Nephron (organoid): ENCODE results near the gene CEP128.
A peak's percentile ranks its signal among the peaks of the same experiment; 100 is the strongest.

Experiments
- H3K27ac Mint-ChIP-seq, 3 experiments: 2 replicates each; pipeline ENCODE4 v1.8.0; 2020; ENCODE audit warnings: mixed read lengths in 3 of 3, mild to moderate bottlenecking in 2 of 3, moderate library complexity in 1 of 3
- H3K27me3 Mint-ChIP-seq: 2 replicates; pipeline ENCODE4 v1.8.0; 2021; ENCODE audit warnings: low read depth, mild to moderate bottlenecking, moderate library complexity, mixed read lengths
- H3K36me3 Mint-ChIP-seq: 2 replicates; pipeline ENCODE4 v1.8.0; 2020; ENCODE audit warnings: low read depth, mixed read lengths
- H3K4me1 Mint-ChIP-seq: 2 replicates; pipeline ENCODE4 v1.8.0; 2020; ENCODE audit warnings: mixed read lengths
- H3K4me3 Mint-ChIP-seq, 3 experiments: 2 replicates each; pipeline ENCODE4 v1.8.0; 2020; ENCODE audit warnings: mild to moderate bottlenecking in 3 of 3, mixed read lengths in 3 of 3, moderate library complexity in 2 of 3
- H3K9me3 Mint-ChIP-seq: 2 replicates; pipeline ENCODE4 v1.8.0; 2020; ENCODE audit warnings: mixed read lengths
- CTCF ChIP-seq, 3 experiments: fragments of 200-600 bp; sonication (generic); IDR thresholded peaks; one replicate each; pipeline ENCODE4 v1.5.0; 2021; ENCODE audit warnings: antibody characterized with exemption in 3 of 3; ENCODE audit not compliant: unreplicated experiment in 3 of 3

CEP128 gene

GRCh38 chr14:80948291-80948690 lies 6.8 kb upstream of the CEP128 start:
- Mint-ChIP-seq H3K4me1 (no peaks in the 10 kb centered on the region), H3K4me3 (no peak overlapping the region), H3K36me3 (no peaks in the 10 kb centered on the region), H3K27ac (no peak overlapping the region), H3K9me3 (no peaks in the 10 kb centered on the region), H3K27me3 (peaks cover 7% of the 10 kb centered on the region)
- TF ChIP-seq CTCF (IDR thresholded peaks at IDR 0.05; ENCODE audit: unreplicated experiment in 3 of 3), result no peak

GRCh38 chr14:80946797-80947196 lies 5.3 kb upstream of the CEP128 start:
- Mint-ChIP-seq H3K27ac (no peak overlapping the region), H3K27me3 (peaks cover 7% of the 10 kb centered on the region), H3K36me3 (no peaks in the 10 kb centered on the region), H3K4me1 (peaks cover 9% of the 10 kb centered on the region), H3K4me3 (no peak overlapping the region), H3K9me3 (no peaks in the 10 kb centered on the region)
- TF ChIP-seq CTCF (IDR thresholded peaks at IDR 0.05; ENCODE audit: unreplicated experiment in 3 of 3), result no peak

GRCh38 chr14:80946187-80946586 lies 4.6 kb upstream of the CEP128 start:
- peaks cover 9% of the 10 kb centered on the region for H3K4me1 Mint-ChIP-seq
- no peaks in the 10 kb centered on the region for H3K9me3 Mint-ChIP-seq
- no peak overlapping the region for H3K27ac Mint-ChIP-seq
- H3K4me3 Mint-ChIP-seq, result no peak overlapping the region
- no peaks in the 10 kb centered on the region for H3K36me3 Mint-ChIP-seq
- no peak for TF ChIP-seq CTCF (IDR thresholded peaks at IDR 0.05; ENCODE audit: unreplicated experiment in 3 of 3)
- H3K27me3 Mint-ChIP-seq, result peaks cover 7% of the 10 kb centered on the region

- Mint-ChIP-seq H3K36me3 (no peaks in the 10 kb centered on the region), H3K27me3 (peaks cover 7% of the 10 kb centered on the region), H3K4me3 (no peak overlapping the region), H3K4me1 (peaks cover 9% of the 10 kb centered on the region), H3K9me3 (no peaks in the 10 kb centered on the region), H3K27ac (no peak overlapping the region)
- no peak for TF ChIP-seq CTCF (IDR thresholded peaks at IDR 0.05; ENCODE audit: unreplicated experiment in 3 of 3)
Measured at GRCh38 chr14:80944861-80945617, 3.5 kb upstream of the CEP128 start.

- peaks cover 3% of the 10 kb centered on the region for H3K27me3 Mint-ChIP-seq
- H3K36me3 Mint-ChIP-seq, result no peaks in the 10 kb centered on the region
- no peak for TF ChIP-seq CTCF (IDR thresholded peaks at IDR 0.05; ENCODE audit: unreplicated experiment in 3 of 3)
- H3K4me3 Mint-ChIP-seq, result peak overlapping the region; percentile 89 to 93 (median 89)
- H3K4me1 Mint-ChIP-seq, result peaks cover 9% of the 10 kb centered on the region
- H3K9me3 Mint-ChIP-seq, result no peaks in the 10 kb centered on the region
- H3K27ac Mint-ChIP-seq, result peak overlapping the region; percentile 49 to 95 (median 85)
Measured at GRCh38 chr14:80942191-80942600, 658 bp upstream of the CEP128 start.

GRCh38 chr14:80940146-80940545 lies 1.4 kb downstream of the CEP128 start:
- Mint-ChIP-seq H3K27ac (no peak overlapping the region), H3K27me3 (no peaks in the 10 kb centered on the region), H3K4me1 (peaks cover 9% of the 10 kb centered on the region), H3K4me3 (peak overlapping the region; percentile 23 to 71 (median 61)), H3K36me3 (no peaks in the 10 kb centered on the region), H3K9me3 (no peaks in the 10 kb centered on the region)
- no peak for TF ChIP-seq CTCF (IDR thresholded peaks at IDR 0.05; ENCODE audit: unreplicated experiment in 3 of 3)
